NCI-H446 treated with DMSO at 0.1 percent for 48 hours (cell line): ENCODE results near the gene IL1RAPL1.

Experiments
- DNase-seq: peaks from one replicate; lab custom pipeline; 2025; lab: John Stamatoyannopoulos, UW

IL1RAPL1 gene

GRCh38 chrX:29535212-29536162 lies 948.2 kb downstream of the IL1RAPL1 start:
- DNase-seq: no peak

GRCh38 chrX:29541038-29541437 lies 953.8 kb downstream of the IL1RAPL1 start:
- no peak for DNase-seq

GRCh38 chrX:29542152-29542551 lies 954.9 kb downstream of the IL1RAPL1 start:
- DNase-seq: no peak

- no peak for DNase-seq
Observed at GRCh38 chrX:29545878-29546277, 958.6 kb downstream of the IL1RAPL1 start.

- DNase-seq: no peak
Observed at GRCh38 chrX:29547877-29548276, 960.6 kb downstream of the IL1RAPL1 start.

GRCh38 chrX:29553542-29553941 lies 966.3 kb downstream of the IL1RAPL1 start:
- DNase-seq: no peak

- no peak for DNase-seq
Observed at GRCh38 chrX:29555465-29556091, 968.3 kb downstream of the IL1RAPL1 start.

- no peak for DNase-seq
Observed at GRCh38 chrX:29560065-29560464, 972.8 kb downstream of the IL1RAPL1 start.

- DNase-seq: no peak
Observed at GRCh38 chrX:29561417-29561816, 974.2 kb downstream of the IL1RAPL1 start.

GRCh38 chrX:29580560-29580959 lies 993.3 kb downstream of the IL1RAPL1 start:
- DNase-seq: no peak

- no peak for DNase-seq
Observed at GRCh38 chrX:29581223-29581622, 994.0 kb downstream of the IL1RAPL1 start.

- no peak for DNase-seq
Observed at GRCh38 chrX:29587107-29587506, 999.9 kb downstream of the IL1RAPL1 start.

GRCh38 chrX:29590921-29591320 lies 1003.7 kb downstream of the IL1RAPL1 start:
- DNase-seq: no peak

GRCh38 chrX:29604381-29604780 lies 1017.1 kb downstream of the IL1RAPL1 start:
- DNase-seq: no peak

- no peak for DNase-seq
Observed at GRCh38 chrX:29617276-29617675, 1030.0 kb downstream of the IL1RAPL1 start.

- no peak for DNase-seq
Observed at GRCh38 chrX:29617725-29618124, 1030.5 kb downstream of the IL1RAPL1 start.

- no peak for DNase-seq
Observed at GRCh38 chrX:29627833-29628232, 1040.6 kb downstream of the IL1RAPL1 start.

GRCh38 chrX:29634516-29634915 lies 1047.3 kb downstream of the IL1RAPL1 start:
- DNase-seq: no peak

GRCh38 chrX:29636331-29636730 lies 1049.1 kb downstream of the IL1RAPL1 start:
- DNase-seq: no peak

- no peak for DNase-seq
Observed at GRCh38 chrX:29640106-29640505, 1052.9 kb downstream of the IL1RAPL1 start.

- DNase-seq: no peak
Observed at GRCh38 chrX:29641461-29641860, 1054.2 kb downstream of the IL1RAPL1 start.

- no peak for DNase-seq
Observed at GRCh38 chrX:29643181-29643580, 1055.9 kb downstream of the IL1RAPL1 start.

- no peak for DNase-seq
Observed at GRCh38 chrX:29648161-29648560, 1060.9 kb downstream of the IL1RAPL1 start.
